Bronchial epithelial cell (primary cell): Measurements from ENCODE around the gene EIF4G1. TPM values are rescaled to one million over a fixed set of nuclear protein-coding genes. Genes with fewer than 3 reads are reported as not detected.

Experiments used
- DNase-seq: peaks from one replicate; pipeline ENCODE4 v3.0.0-alpha.2; 2010; ENCODE audit warnings: low read depth
- FAIRE-seq: peaks from 2 replicates; lab custom pipeline; 2011; peaks lifted over from hg19 to GRCh38; lab: Jason Lieb, UNC
- H3K27me3 ChIP-seq: 2 replicates; pipeline ENCODE4 v1.5.1; 2011; ENCODE audit warnings: low read length; ENCODE audit not compliant: control insufficient read depth, insufficient read depth
- H3K36me3 ChIP-seq: 2 replicates; pipeline ENCODE4 v1.5.1; 2011; ENCODE audit warnings: low read length; ENCODE audit not compliant: control insufficient read depth, insufficient read depth
- H3K4me3 ChIP-seq: 2 replicates; pipeline ENCODE4 v1.5.1; 2011; ENCODE audit warnings: mild to moderate bottlenecking, low read depth, low read length, control low read depth
- CTCF ChIP-seq: IDR thresholded peaks from 2 replicates; pipeline ENCODE4 v1.5.1; 2011; ENCODE audit warnings: mild to moderate bottlenecking, moderate library complexity, low read length, control low read depth, inconsistent platforms; ENCODE audit not compliant: insufficient read depth, severe bottlenecking
- total RNA-seq: library from RNA; depleted of rRNA; stranded (reverse); fragments of >200 nt; gene quantifications from 2 replicates; pipeline ENCODE4 v1.2.1, GENCODE V29; 2014

The EIF4G1 gene
- total RNA-seq, 1 donor from 2014 or later, result 244 TPM

- Histone ChIP-seq H3K36me3 (peaks cover 24% of the 10 kb centered on the region), H3K27me3 (no peaks in the 10 kb centered on the region), H3K4me3 (no peak overlapping the region)
- no peak for FAIRE-seq
- no peak for TF ChIP-seq CTCF
- no peak for DNase-seq
These were observed 5.7 kb upstream of the EIF4G1 start for GRCh38 chr3:184308744-184309143.

GRCh38 chr3:184311633-184312032, 2.8 kb upstream of the EIF4G1 start:
- Histone ChIP-seq H3K4me3 (no peak overlapping the region), H3K36me3 (peaks cover 16% of the 10 kb centered on the region), H3K27me3 (no peaks in the 10 kb centered on the region)
- FAIRE-seq (no peak), DNase-seq (no peak)
- TF ChIP-seq CTCF, result no peak

- H3K27me3 ChIP-seq, result no peaks in the 10 kb centered on the region
- peak overlapping the region; percentile 59 for H3K4me3 ChIP-seq
- H3K36me3 ChIP-seq, result peaks cover 12% of the 10 kb centered on the region
- FAIRE-seq (no peak), DNase-seq (no peak)
- TF ChIP-seq CTCF, result no peak
These were observed 515 bp downstream of the EIF4G1 start for GRCh38 chr3:184314700-184315542.

- H3K27me3 ChIP-seq, result no peaks in the 10 kb centered on the region
- H3K4me3 ChIP-seq, result peak overlapping the region; percentile 59
- peaks cover 15% of the 10 kb centered on the region for H3K36me3 ChIP-seq
- DNase-seq (no peak), FAIRE-seq (no peak)
- no peak for TF ChIP-seq CTCF
These were observed 1.1 kb downstream of the EIF4G1 start for GRCh38 chr3:184315543-184315867.

- DNase-seq, result no peak
- Histone ChIP-seq H3K4me3 (peak overlapping the region; percentile 59), H3K27me3 (no peaks in the 10 kb centered on the region), H3K36me3 (peaks cover 21% of the 10 kb centered on the region)
- FAIRE-seq, result no peak
- TF ChIP-seq CTCF, result no peak
These were observed 1.7 kb downstream of the EIF4G1 start for GRCh38 chr3:184315871-184316661.
